Peyer's patch (tissue), 4 donors: ENCODE results near the gene POU6F2.

Source experiments
- CTCF ChIP-seq, 6 experiments: fragments of 450-650 bp in 4 of 6; fragments of 200-600 bp in 2 of 6; sonication (generic) in 1 of 6; IDR thresholded peaks; one replicate each; pipeline ENCODE4 v1.5.1; 2017 to 2019; ENCODE audit warnings: antibody characterized with exemption in 6 of 6, mild to moderate bottlenecking in 3 of 6, moderate library complexity in 1 of 6
- POLR2A ChIP-seq, 2 donors: fragments of 450-650 bp; IDR thresholded peaks; one replicate each; pipeline ENCODE4 v1.5.1; 2017; ENCODE audit warnings: antibody characterized with exemption in 2 of 2, mild to moderate bottlenecking in 2 of 2, moderate library complexity in 2 of 2

- no peak for TF ChIP-seq CTCF (IDR thresholded peaks at IDR 0.05)
- no peak for TF ChIP-seq POLR2A (IDR thresholded peaks at IDR 0.05)
Measured at GRCh38 chr7:39069031-39069430, 91.3 kb downstream of the POU6F2 start.
